H9 (cell line): ENCODE measurements around the gene KATNB1. TPM values are rescaled to one million over a fixed set of nuclear protein-coding genes. Genes with fewer than 3 reads are reported as not detected.
"Not testable (repeated sequence)": the region's sequence is repeated elsewhere in the genome, so short reads cannot be mapped to it uniquely, and the experiment has no call there.

Source experiments
- DNase-seq: peaks from one replicate; pipeline ENCODE4 v3.0.0-alpha.2; 2017
- H2AFZ ChIP-seq: one replicate; pipeline ENCODE4 v1.6.1; 2013; ENCODE audit warnings: mild to moderate bottlenecking, low read length, control low read depth, moderate library complexity
- H2AK5ac ChIP-seq: 2 replicates; pipeline ENCODE4 v1.6.1; 2013; ENCODE audit warnings: low read length, control low read depth, mixed read lengths; ENCODE audit not compliant: insufficient read length
- H2BK120ac ChIP-seq: one replicate; pipeline ENCODE4 v1.6.1; 2013; ENCODE audit warnings: low read depth, mild to moderate bottlenecking, low read length, control low read depth, inconsistent platforms; ENCODE audit not compliant: poor library complexity, severe bottlenecking
- H2BK12ac ChIP-seq: 2 replicates; pipeline ENCODE4 v1.6.1; 2013; ENCODE audit warnings: low read length, control low read depth, mixed read lengths, low read depth; ENCODE audit not compliant: insufficient read length
- H2BK15ac ChIP-seq: 2 replicates; pipeline ENCODE4 v1.6.1; 2013; ENCODE audit warnings: low read depth, low read length, control low read depth
- H2BK20ac ChIP-seq: one replicate; pipeline ENCODE4 v1.6.1; 2013; ENCODE audit warnings: low read depth, mild to moderate bottlenecking, low read length, control low read depth, inconsistent platforms; ENCODE audit not compliant: poor library complexity, severe bottlenecking
- H2BK5ac ChIP-seq: 2 replicates; pipeline ENCODE4 v1.6.1; 2013; ENCODE audit warnings: low read length, control low read depth, mixed read lengths; ENCODE audit not compliant: insufficient read length
- H3K14ac ChIP-seq: 2 replicates; pipeline ENCODE4 v1.6.1; 2013; ENCODE audit warnings: low read length, control low read depth; ENCODE audit not compliant: insufficient read depth
- H3K18ac ChIP-seq: 2 replicates; pipeline ENCODE4 v1.6.1; 2013; ENCODE audit warnings: low read depth, mild to moderate bottlenecking, mixed read lengths, low read length, control low read depth; ENCODE audit not compliant: insufficient read length
- H3K23ac ChIP-seq: 2 replicates; pipeline ENCODE4 v1.6.1; 2013; ENCODE audit warnings: low read length, control low read depth, mixed read lengths, low read depth; ENCODE audit not compliant: insufficient read length
- H3K23me2 ChIP-seq: 2 replicates; pipeline ENCODE4 v1.6.1; 2013; ENCODE audit warnings: low read depth, mild to moderate bottlenecking, mixed read lengths, low read length, control low read depth; ENCODE audit not compliant: insufficient read length, poor library complexity, severe bottlenecking
- H3K27ac ChIP-seq: 2 replicates; pipeline ENCODE4 v1.5.1; 2013; ENCODE audit warnings: low read length, control low read depth, mixed read lengths, low read depth; ENCODE audit not compliant: insufficient read length
- H3K27me3 ChIP-seq: 2 replicates; pipeline ENCODE4 v1.6.1; 2013; ENCODE audit warnings: low read length, control low read depth, inconsistent platforms; ENCODE audit not compliant: insufficient read depth
- H3K4ac ChIP-seq: 2 replicates; pipeline ENCODE4 v1.6.1; 2013; ENCODE audit warnings: low read depth, mild to moderate bottlenecking, control low read depth, inconsistent platforms, low read length, moderate library complexity
- H3K4me1 ChIP-seq: 2 replicates; pipeline ENCODE4 v1.6.1; 2013; ENCODE audit warnings: low read length, control low read depth, inconsistent platforms; ENCODE audit not compliant: insufficient read depth
- H3K4me2 ChIP-seq: 2 replicates; pipeline ENCODE4 v1.6.1; 2013; ENCODE audit warnings: low read length, control low read depth, mixed read lengths; ENCODE audit not compliant: insufficient read length, insufficient read depth
- H3K56ac ChIP-seq: 2 replicates; pipeline ENCODE4 v1.6.1; 2013; ENCODE audit warnings: low read depth, mild to moderate bottlenecking, mixed read lengths, low read length, control low read depth; ENCODE audit not compliant: insufficient read length
- H3K79me1 ChIP-seq: 2 replicates; pipeline ENCODE4 v1.6.1; 2013; ENCODE audit warnings: low read depth, mild to moderate bottlenecking, moderate library complexity, low read length, control low read depth, inconsistent platforms; ENCODE audit not compliant: insufficient read depth, poor library complexity, severe bottlenecking
- H3K79me2 ChIP-seq: 2 replicates; pipeline ENCODE4 v1.6.1; 2013; ENCODE audit warnings: low read length, control low read depth, inconsistent platforms; ENCODE audit not compliant: insufficient read depth
- H3K9ac ChIP-seq: 2 replicates; pipeline ENCODE4 v1.6.1; 2013; ENCODE audit warnings: low read length, control low read depth, mixed read lengths; ENCODE audit not compliant: insufficient read length; ENCODE audit errors: extremely low read depth
- H3K9me3 ChIP-seq: one replicate; pipeline ENCODE4 v1.6.1; 2013; ENCODE audit warnings: low read depth, low read length, inconsistent platforms; ENCODE audit not compliant: control insufficient read depth
- H3T11ph ChIP-seq: one replicate; pipeline ENCODE4 v1.6.1; 2013; ENCODE audit warnings: mild to moderate bottlenecking, low read length, control low read depth, inconsistent platforms
- H4K20me1 ChIP-seq: one replicate; pipeline ENCODE4 v1.6.1; 2013; ENCODE audit not compliant: control insufficient read depth, insufficient read length, insufficient read depth
- H4K5ac ChIP-seq: 2 replicates; pipeline ENCODE4 v1.6.1; 2013; ENCODE audit warnings: low read depth, mild to moderate bottlenecking, mixed read lengths, low read length, control low read depth; ENCODE audit not compliant: insufficient read length
- H4K8ac ChIP-seq: replicated peaks from 2 replicates; pipeline ENCODE4 v1.6.1; 2013; ENCODE audit warnings: low read length, control low read depth, mixed read lengths, low read depth; ENCODE audit not compliant: insufficient read length
- H4K91ac ChIP-seq: 2 replicates; pipeline ENCODE4 v1.6.1; 2013; ENCODE audit warnings: low read depth, mild to moderate bottlenecking, moderate library complexity, mixed read lengths, low read length, control low read depth; ENCODE audit not compliant: insufficient read length
- H3K27ac Mint-ChIP-seq, 3 experiments: 2 replicates in 2 of 3; 3 replicates in 1 of 3; pipeline ENCODE4 v1.8.0; 2020 to 2021; ENCODE audit warnings: mixed read lengths in 3 of 3, mild to moderate bottlenecking in 1 of 3, moderate library complexity in 1 of 3
- H3K27me3 Mint-ChIP-seq: 2 replicates; pipeline ENCODE4 v1.8.0; 2021; ENCODE audit warnings: low read depth, mild to moderate bottlenecking, moderate library complexity, mixed read lengths
- H3K36me3 Mint-ChIP-seq, 3 experiments: 2 replicates in 2 of 3; 3 replicates in 1 of 3; pipeline ENCODE4 v1.8.0; 2020 to 2021; ENCODE audit warnings: low read depth in 3 of 3, mixed read lengths in 3 of 3; ENCODE audit not compliant: insufficient read depth in 1 of 3
- H3K4me1 Mint-ChIP-seq, 2 experiments: 2 replicates each; pipeline ENCODE4 v1.8.0; 2020; ENCODE audit warnings: mixed read lengths in 2 of 2
- H3K4me3 Mint-ChIP-seq, 2 experiments: 2 replicates in 1 of 2; 3 replicates in 1 of 2; pipeline ENCODE4 v1.8.0; 2020 to 2021; ENCODE audit warnings: mild to moderate bottlenecking in 2 of 2, mixed read lengths in 2 of 2, moderate library complexity in 1 of 2
- H3K9me3 Mint-ChIP-seq, 2 experiments: 2 replicates in 1 of 2; 3 replicates in 1 of 2; pipeline ENCODE4 v1.8.0; 2020; ENCODE audit warnings: mild to moderate bottlenecking in 2 of 2, mixed read lengths in 2 of 2, moderate library complexity in 1 of 2
- CTCF ChIP-seq: fragments of 200-600 bp; sonication (generic); conservative IDR thresholded peaks from 3 replicates; pipeline ENCODE4 v1.8.0; 2021; ENCODE audit warnings: antibody characterized with exemption, mild to moderate bottlenecking
- WGBS: extraction: QIAGEN DNeasy Blood & Tissue Kit; methylation state at CpG from one replicate; pipeline ENCODE4 v1.1.7; 2013; ENCODE audit warnings: missing lambda C conversion rate, low lambda C conversion rate, mixed read lengths; ENCODE audit not compliant: insufficient read length; ENCODE audit errors: extremely low coverage; 5-methylcytosine and 5-hydroxymethylcytosine counted together
- total RNA-seq: library from RNA; stranded (reverse); gene quantifications from 2 replicates; pipeline ENCODE4 v1.2.1, GENCODE V29; 2021

The KATNB1 gene
- total RNA-seq, 1 experiment from 2014 or later = 29.9 TPM

- H3K9ac ChIP-seq = no peak overlapping the region
- no peak overlapping the region for H3K4me2 ChIP-seq
- no peaks in the 10 kb centered on the region for H3K23me2 ChIP-seq
- Mint-ChIP-seq H3K4me3 (no peak overlapping the region; a peak in 1 of 5 replicates), H3K4me1 (no peaks in the 10 kb centered on the region), H3K9me3 (no peaks in the 10 kb centered on the region), H3K36me3 (peaks cover 5% of the 10 kb centered on the region in 3 experiments; a peak in 3 of 7 replicates), H3K27me3 (no peaks in the 10 kb centered on the region; the same call in 1 of the 2 replicates), H3K27ac (no peak overlapping the region)
- no peak for DNase-seq
- H2AFZ ChIP-seq = no peak overlapping the region
- no peak overlapping the region for H3T11ph ChIP-seq
- H3K56ac ChIP-seq = no peak overlapping the region
- H2BK12ac ChIP-seq = no peak overlapping the region
- no peak overlapping the region for H2BK20ac ChIP-seq
- H2BK15ac ChIP-seq = no peak overlapping the region
- H3K79me1 ChIP-seq = no peaks in the 10 kb centered on the region
- no peaks in the 10 kb centered on the region for H3K9me3 ChIP-seq
- WGBS = no CpG with 5 or more reads among the region's 3 CpGs
- H3K23ac ChIP-seq = no peak overlapping the region
- no peak overlapping the region for H2BK120ac ChIP-seq
- H3K27me3 ChIP-seq = no peaks in the 10 kb centered on the region
- no peak overlapping the region for H4K8ac ChIP-seq
- H4K91ac ChIP-seq = no peak overlapping the region
- no peak overlapping the region for H3K4ac ChIP-seq
- no peak for TF ChIP-seq CTCF
- H2BK5ac ChIP-seq = no peak overlapping the region
- H3K18ac ChIP-seq = no peak overlapping the region
- no peak overlapping the region for H3K14ac ChIP-seq
- H3K79me2 ChIP-seq = no peaks in the 10 kb centered on the region
- no peak overlapping the region for H4K5ac ChIP-seq
- H2AK5ac ChIP-seq = no peak overlapping the region
- no peak overlapping the region for H3K27ac ChIP-seq
- H4K20me1 ChIP-seq = peaks cover 3% of the 10 kb centered on the region
- no peaks in the 10 kb centered on the region for H3K4me1 ChIP-seq
These were observed 10.2 kb downstream of the KATNB1 start for GRCh38 chr16:57745768-57746167.

DNA sequence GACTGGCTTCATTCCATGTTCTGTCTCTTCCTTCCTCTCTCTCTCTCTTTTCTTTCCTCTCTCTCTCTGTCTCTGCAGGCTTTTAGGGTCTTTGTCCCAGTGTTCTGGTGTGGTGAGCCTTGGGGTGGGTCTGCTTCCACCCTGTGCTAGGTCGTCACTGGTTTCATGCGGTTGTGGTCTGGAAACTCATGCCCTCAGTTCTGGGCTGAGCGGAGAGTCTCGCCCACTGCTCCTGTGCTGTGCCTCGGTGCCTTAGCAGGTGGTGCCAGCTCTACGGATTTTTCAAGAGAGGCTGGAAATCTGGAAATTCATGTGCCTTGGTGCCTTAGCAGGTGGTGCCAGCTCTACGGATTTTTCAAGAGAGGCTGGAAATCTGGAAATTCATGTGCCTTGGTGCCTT lies 10.7 kb downstream of the KATNB1 start:
- not testable (repeated sequence) for H2BK12ac ChIP-seq, H2BK5ac ChIP-seq, H2BK20ac ChIP-seq, H4K8ac ChIP-seq, H2BK120ac ChIP-seq, H3K9me3 ChIP-seq, H2AFZ ChIP-seq, H3K56ac ChIP-seq, H3K27me3 ChIP-seq, H3K79me1 ChIP-seq, H3K4me1 Mint-ChIP-seq, H3K27ac Mint-ChIP-seq, H4K91ac ChIP-seq, H4K5ac ChIP-seq, H3K4ac ChIP-seq, DNase-seq, H4K20me1 ChIP-seq, H2AK5ac ChIP-seq, H3K4me3 Mint-ChIP-seq, H3K9ac ChIP-seq, H3K4me1 ChIP-seq, H3K27me3 Mint-ChIP-seq, H3K4me2 ChIP-seq, H3K23me2 ChIP-seq, H3K79me2 ChIP-seq, H3K36me3 Mint-ChIP-seq, H2BK15ac ChIP-seq, H3K18ac ChIP-seq, H3T11ph ChIP-seq, H3K23ac ChIP-seq, H3K9me3 Mint-ChIP-seq, H3K27ac ChIP-seq, H3K14ac ChIP-seq
- WGBS = no CpG with 5 or more reads among the region's 7 CpGs
